CD14-positive monocyte (primary cell): ENCODE measurements around the gene DYNC1I1. TPM values are rescaled to one million over a fixed set of nuclear protein-coding genes. Genes with fewer than 3 reads are reported as not detected.

Experiments used
- DNase-seq, 3 donors: peaks; one replicate each; pipeline ENCODE4 v3.0.0-alpha.2; 2011 to 2022
- H2AFZ ChIP-seq: 2 replicates; pipeline ENCODE4 v1.6.0; 2012; ENCODE audit warnings: mild to moderate bottlenecking, low read depth, low read length, inconsistent platforms; ENCODE audit not compliant: insufficient read depth, poor library complexity, severe bottlenecking
- H3K27ac ChIP-seq, 2 donors: 1 replicate in 1 of 2; 2 replicates in 1 of 2; pipeline ENCODE4 v1.5.1; 2012 to 2013; ENCODE audit warnings: low read length in 2 of 2, control low read depth in 1 of 2, inconsistent platforms in 1 of 2, low read depth in 1 of 2, mild to moderate bottlenecking in 1 of 2
- H3K27me3 ChIP-seq, 2 donors: one replicate each; pipeline versions ENCODE4 v1.6.0 to v1.6.1; 2011 to 2013; ENCODE audit warnings: low read length in 2 of 2; ENCODE audit not compliant: control insufficient read depth in 2 of 2, insufficient read depth in 2 of 2
- H3K36me3 ChIP-seq, 2 donors: replicated peaks in 1 of 2; 1 replicate in 1 of 2; 2 replicates in 1 of 2; pipeline versions ENCODE4 v1.5.1 to v1.6.1; 2012 to 2013; ENCODE audit warnings: low read length in 2 of 2, control low read depth in 1 of 2, inconsistent platforms in 1 of 2, mild to moderate bottlenecking in 1 of 2; ENCODE audit not compliant: insufficient read depth in 2 of 2, control insufficient read depth in 1 of 2
- H3K4me1 ChIP-seq, 2 donors: 1 replicate in 1 of 2; 2 replicates in 1 of 2; pipeline versions ENCODE4 v1.5.1 to v1.6.1; 2012 to 2013; ENCODE audit warnings: low read length in 2 of 2, control low read depth in 1 of 2, inconsistent platforms in 1 of 2, mild to moderate bottlenecking in 1 of 2, moderate library complexity in 1 of 2; ENCODE audit not compliant: insufficient read depth in 2 of 2, control insufficient read depth in 1 of 2
- H3K4me2 ChIP-seq: replicated peaks from 2 replicates; pipeline ENCODE3; 2012; ENCODE audit warnings: low read length, moderate library complexity, mild to moderate bottlenecking; ENCODE audit not compliant: poor library complexity, severe bottlenecking; ENCODE audit errors: extremely low read depth
- H3K4me3 ChIP-seq, 3 experiments: fragments of 200-600 bp in 1 of 3; sonication (generic) in 1 of 3; replicated peaks in 1 of 3; 1 replicate in 2 of 3; 2 replicates in 1 of 3; pipeline ENCODE4 v1.5.1; 2011 to 2013; ENCODE audit warnings: low read length in 3 of 3, mild to moderate bottlenecking in 3 of 3, control low read depth in 2 of 3, low read depth in 2 of 3, inconsistent platforms in 1 of 3, moderate library complexity in 1 of 3
- H3K79me2 ChIP-seq: 2 replicates; pipeline ENCODE4 v1.6.0; 2012; ENCODE audit warnings: mild to moderate bottlenecking, control low read depth, inconsistent platforms, low read length, moderate library complexity; ENCODE audit not compliant: insufficient read depth
- H3K9ac ChIP-seq: 2 replicates; pipeline ENCODE4 v1.6.0; 2017; ENCODE audit warnings: low read length, mild to moderate bottlenecking; ENCODE audit not compliant: insufficient read depth, poor library complexity, severe bottlenecking
- H3K9me3 ChIP-seq, 2 donors: replicated peaks in 1 of 2; 1 replicate in 1 of 2; 2 replicates in 1 of 2; pipeline versions ENCODE4 v1.5.1 to v1.6.1; 2012 to 2013; ENCODE audit warnings: low read length in 2 of 2, control low read depth in 1 of 2; ENCODE audit not compliant: control insufficient read depth in 1 of 2, insufficient read depth in 1 of 2
- H4K20me1 ChIP-seq: 2 replicates; pipeline ENCODE4 v1.6.0; 2012; ENCODE audit warnings: mild to moderate bottlenecking, low read length, control low read depth, moderate library complexity; ENCODE audit not compliant: insufficient read depth
- H3K27ac Mint-ChIP-seq, 7 donors: one replicate each; pipeline ENCODE4 v1.8.0; 2020; ENCODE audit warnings: mild to moderate bottlenecking in 7 of 7, mixed read lengths in 7 of 7, moderate library complexity in 6 of 7, inconsistent platforms in 2 of 7
- H3K27me3 Mint-ChIP-seq, 3 donors: one replicate each; pipeline ENCODE4 v1.8.0; 2021 to 2022; ENCODE audit warnings: low read depth in 3 of 3, mild to moderate bottlenecking in 3 of 3, mixed read lengths in 3 of 3, moderate library complexity in 3 of 3, inconsistent platforms in 1 of 3
- H3K36me3 Mint-ChIP-seq, 2 donors: one replicate each; pipeline ENCODE4 v1.8.0; 2020; ENCODE audit warnings: mixed read lengths in 2 of 2, inconsistent platforms in 1 of 2, mild to moderate bottlenecking in 1 of 2
- H3K4me1 Mint-ChIP-seq: one replicate; pipeline ENCODE4 v1.8.0; 2020; ENCODE audit warnings: mild to moderate bottlenecking, mixed read lengths
- H3K4me3 Mint-ChIP-seq, 2 donors: one replicate each; pipeline ENCODE4 v1.8.0; 2020; ENCODE audit warnings: mild to moderate bottlenecking in 2 of 2, mixed read lengths in 2 of 2, moderate library complexity in 1 of 2
- H3K9me3 Mint-ChIP-seq, 7 donors: one replicate each; pipeline ENCODE4 v1.8.0; 2020 to 2022; ENCODE audit warnings: mixed read lengths in 7 of 7, mild to moderate bottlenecking in 6 of 7, moderate library complexity in 6 of 7, inconsistent platforms in 2 of 7
- CTCF ChIP-seq: fragments of 200-600 bp; IDR thresholded peaks from one replicate; pipeline ENCODE4 v1.8.0; 2022; ENCODE audit warnings: antibody characterized with exemption, mild to moderate bottlenecking
- WGBS: methylation state at CpG from one replicate; pipeline ENCODE4 v1.1.5; 2013; ENCODE audit warnings: missing lambda C conversion rate; ENCODE audit not compliant: insufficient coverage; 5-methylcytosine and 5-hydroxymethylcytosine counted together
- intact Hi-C, 2 donors: fragments of 100-400 bp; cut with micrococcal nuclease; formaldehyde crosslinking; loops; one replicate each; pipeline versions ENCODE4 v1.15.0 to v1.15.1; 2023
- polyA plus RNA-seq, 3 donors: library from polyadenylated mRNA; depleted of rRNA in 1 of 3; unstranded in 2 of 3; stranded (reverse) in 1 of 3; fragments of 300-500 nt in 2 of 3; fragments of >200 nt in 1 of 3; fragmentation: Illumina TruSeq in 2 of 3; gene quantifications; 1 replicate in 2 of 3; 2 replicates in 1 of 3; pipeline ENCODE4 v1.2.3, GENCODE V29; 2012 to 2021

DYNC1I1 gene
- polyA plus RNA-seq, 3 donors: not detected

DNA sequence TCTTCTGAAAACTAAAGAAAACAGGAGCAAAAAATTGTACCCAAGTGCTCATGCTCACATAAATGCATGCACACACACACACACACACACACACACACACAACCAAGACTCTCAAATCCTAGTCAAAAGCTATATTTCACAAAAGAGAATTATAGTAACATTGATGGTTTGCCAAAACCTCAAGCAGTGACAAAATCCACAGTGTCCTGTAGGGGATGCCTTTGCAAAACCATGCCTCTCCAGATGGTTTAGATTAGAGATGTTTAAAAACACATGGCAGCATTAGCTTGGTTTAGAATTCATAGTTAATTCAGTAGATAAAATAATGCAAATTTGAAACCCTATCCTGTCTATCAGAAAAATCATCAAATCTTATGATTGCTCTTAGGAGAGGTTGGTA, 232.2 kb downstream of the DYNC1I1 start:
- no peaks in the 10 kb centered on the region for H3K79me2 ChIP-seq
- H3K36me3 Mint-ChIP-seq: no peaks in the 10 kb centered on the region
- no peaks in the 10 kb centered on the region for H3K36me3 ChIP-seq
- no peak overlapping the region for H3K4me3 ChIP-seq
- H4K20me1 ChIP-seq: no peaks in the 10 kb centered on the region
- no peak overlapping the region for H2AFZ ChIP-seq
- H3K9me3 ChIP-seq: no peaks in the 10 kb centered on the region
- no peaks in the 10 kb centered on the region for H3K27me3 Mint-ChIP-seq
- no peak overlapping the region for H3K4me2 ChIP-seq
- H3K4me1 ChIP-seq: no peaks in the 10 kb centered on the region
- no peak overlapping the region for H3K4me3 Mint-ChIP-seq
- no peaks in the 10 kb centered on the region for H3K4me1 Mint-ChIP-seq
- no peak overlapping the region for H3K27ac ChIP-seq
- H3K27ac Mint-ChIP-seq: no peak overlapping the region
- no peak for TF ChIP-seq CTCF
- H3K27me3 ChIP-seq: no peaks in the 10 kb centered on the region
- peaks cover 0 to 2% (median 0%) of the 10 kb centered on the region in 7 donors for H3K9me3 Mint-ChIP-seq
- intact Hi-C loops: no loop called here
- DNase-seq: no peak
- no peak overlapping the region for H3K9ac ChIP-seq

DNA sequence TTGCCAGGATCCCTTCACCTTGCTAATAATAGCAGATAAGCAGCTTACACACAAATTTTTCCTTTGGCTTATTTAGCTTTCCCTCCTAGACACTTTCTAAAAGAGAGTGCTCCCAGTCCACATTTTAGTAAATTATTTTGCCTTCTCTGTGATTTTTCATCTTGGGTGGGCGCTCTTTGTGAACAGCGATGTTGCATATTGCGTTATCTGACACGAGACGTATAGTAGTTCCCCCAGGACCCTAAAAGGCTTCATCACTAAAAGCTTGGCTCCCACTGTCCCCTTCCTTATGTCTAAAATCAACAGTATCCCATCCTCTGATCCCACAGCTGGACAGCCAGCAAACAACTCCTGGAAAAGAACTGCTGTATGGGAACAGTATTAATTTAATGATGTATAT, 232.9 kb downstream of the DYNC1I1 start:
- Histone ChIP-seq H3K9ac (no peak overlapping the region), H2AFZ (no peak overlapping the region), H3K36me3 (no peaks in the 10 kb centered on the region), H3K79me2 (no peaks in the 10 kb centered on the region), H3K9me3 (no peaks in the 10 kb centered on the region), H3K4me2 (no peak overlapping the region), H3K4me3 (no peak overlapping the region), H4K20me1 (no peaks in the 10 kb centered on the region), H3K4me1 (no peaks in the 10 kb centered on the region), H3K27ac (no peak overlapping the region), H3K27me3 (no peaks in the 10 kb centered on the region)
- 96% methylated on average over 4 of the region's 5 CpGs for WGBS
- Mint-ChIP-seq H3K27me3 (no peaks in the 10 kb centered on the region), H3K36me3 (no peaks in the 10 kb centered on the region), H3K4me1 (no peaks in the 10 kb centered on the region), H3K27ac (no peak overlapping the region), H3K4me3 (no peak overlapping the region), H3K9me3 (peaks cover 0 to 7% (median 2%) of the 10 kb centered on the region in 7 donors)
- TF ChIP-seq CTCF: no peak
- intact Hi-C loops: no loop called here
- DNase-seq: no peak
